ENCODE data around the gene TMPRSS4.

TMPRSS4 gene

GRCh38 chr11:118090545-118091162, 13.8 kb downstream of the TMPRSS4 start:
- peaks cover 0 to 3% of the 10 kb centered on the region in 2 donors for H3K27me3 ChIP-seq (ENCODE audit: control insufficient read depth in 1 of 2, insufficient read depth in 2 of 2, low read length in 2 of 2)
- peaks cover 33 to 37% of the 10 kb centered on the region in 2 donors for H3K4me1 ChIP-seq (ENCODE audit: control insufficient read depth in 1 of 2, insufficient read depth in 2 of 2, low read length in 2 of 2)
- H3K36me3 ChIP-seq (ENCODE audit: control insufficient read depth in 1 of 2, insufficient read depth in 2 of 2, low read length in 2 of 2), result peaks cover 12 to 30% of the 10 kb centered on the region in 2 donors
- H3K27ac ChIP-seq (ENCODE audit: low read depth, low read length), result no peak overlapping the region
- no peak overlapping the region for H3K9ac ChIP-seq (ENCODE audit: low read depth in 1 of 2, low read length in 2 of 2)
- H3K4me3 ChIP-seq (ENCODE audit: low read depth in 1 of 2, low read length in 2 of 2), result no peak overlapping the region
- H3K9me3 ChIP-seq (ENCODE audit: control insufficient read depth in 1 of 2, low read length in 2 of 2), result no peaks in the 10 kb centered on the region

DNA sequence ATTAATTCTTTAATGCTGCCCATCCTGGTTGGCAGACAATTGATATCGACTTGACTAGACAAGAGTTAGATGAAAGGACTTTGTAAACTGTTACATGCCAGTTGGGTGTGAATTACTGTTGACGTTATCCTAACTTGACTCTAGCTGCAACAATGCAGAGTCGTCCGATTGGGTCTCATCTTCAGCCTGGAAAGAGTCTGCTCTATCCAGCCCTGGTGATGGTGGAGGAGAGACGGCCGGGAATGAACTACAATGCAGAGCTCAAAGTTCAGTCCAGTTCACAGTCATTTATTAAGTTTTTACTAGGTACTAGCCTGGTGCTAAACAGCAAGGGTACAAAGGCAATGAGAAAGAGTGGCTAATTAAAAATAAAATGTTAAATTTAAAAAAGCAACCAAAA, 14.8 kb downstream of the TMPRSS4 start:
- H3K27me3 ChIP-seq (ENCODE audit: control insufficient read depth in 1 of 2, insufficient read depth in 2 of 2, low read length in 2 of 2), result peaks cover 0 to 3% of the 10 kb centered on the region in 2 donors
- H3K9ac ChIP-seq (ENCODE audit: low read depth in 1 of 2, low read length in 2 of 2), result no peak overlapping the region
- no peak overlapping the region for H3K27ac ChIP-seq (ENCODE audit: low read depth, low read length)
- H3K4me3 ChIP-seq (ENCODE audit: low read depth in 1 of 2, low read length in 2 of 2), result no peak overlapping the region
- no peaks in the 10 kb centered on the region for H3K9me3 ChIP-seq (ENCODE audit: control insufficient read depth in 1 of 2, low read length in 2 of 2)
- peaks cover 35 to 40% of the 10 kb centered on the region in 2 donors for H3K4me1 ChIP-seq (ENCODE audit: control insufficient read depth in 1 of 2, insufficient read depth in 2 of 2, low read length in 2 of 2)
- H3K36me3 ChIP-seq (ENCODE audit: control insufficient read depth in 1 of 2, insufficient read depth in 2 of 2, low read length in 2 of 2), result peaks cover 8 to 19% of the 10 kb centered on the region in 2 donors

DNA sequence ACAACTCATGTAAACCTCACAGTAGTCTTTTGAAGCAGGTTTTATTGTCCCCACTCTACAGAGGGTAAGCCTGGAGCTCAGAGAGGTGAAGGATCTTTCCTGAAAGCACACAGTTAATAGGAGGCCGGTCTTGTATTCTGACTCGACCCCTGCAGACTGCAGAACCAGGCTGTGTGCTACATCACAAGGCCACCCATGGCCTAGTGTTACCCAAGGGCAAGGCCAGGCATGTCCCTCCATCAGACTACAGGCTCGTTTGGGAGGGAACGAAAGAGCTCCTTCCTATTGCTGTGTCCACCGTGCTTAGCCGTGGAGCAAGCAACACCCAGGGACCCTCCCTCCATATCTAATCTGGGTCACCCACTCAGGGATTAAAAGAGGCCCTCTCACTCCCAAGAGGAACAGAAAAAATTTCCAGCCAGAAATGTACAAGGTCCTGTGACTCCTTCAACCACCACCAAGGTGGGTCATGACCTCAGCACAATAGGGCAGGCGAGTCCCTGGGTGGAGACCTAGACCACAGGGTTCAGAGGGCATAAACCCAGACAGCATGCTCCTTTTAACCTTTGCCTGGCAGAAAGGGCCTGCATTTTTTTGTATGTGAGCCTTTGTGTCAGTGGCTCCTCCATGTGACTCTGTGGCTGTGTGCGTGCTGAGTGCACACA, 16.2 kb downstream of the TMPRSS4 start:
- H3K27ac ChIP-seq (ENCODE audit: low read depth, low read length), result no peak overlapping the region
- H3K27me3 ChIP-seq (ENCODE audit: control insufficient read depth in 1 of 2, insufficient read depth in 2 of 2, low read length in 2 of 2), result no peaks in the 10 kb centered on the region
- peaks cover 35 to 38% of the 10 kb centered on the region in 2 donors for H3K4me1 ChIP-seq (ENCODE audit: control insufficient read depth in 1 of 2, insufficient read depth in 2 of 2, low read length in 2 of 2)
- no peaks in the 10 kb centered on the region for H3K9me3 ChIP-seq (ENCODE audit: control insufficient read depth in 1 of 2, low read length in 2 of 2)
- no peak overlapping the region for H3K9ac ChIP-seq (ENCODE audit: low read depth in 1 of 2, low read length in 2 of 2)
- H3K36me3 ChIP-seq (ENCODE audit: control insufficient read depth in 1 of 2, insufficient read depth in 2 of 2, low read length in 2 of 2), result peaks cover 5 to 10% of the 10 kb centered on the region in 2 donors
- H3K4me3 ChIP-seq (ENCODE audit: low read depth in 1 of 2, low read length in 2 of 2), result no peak overlapping the region

DNA sequence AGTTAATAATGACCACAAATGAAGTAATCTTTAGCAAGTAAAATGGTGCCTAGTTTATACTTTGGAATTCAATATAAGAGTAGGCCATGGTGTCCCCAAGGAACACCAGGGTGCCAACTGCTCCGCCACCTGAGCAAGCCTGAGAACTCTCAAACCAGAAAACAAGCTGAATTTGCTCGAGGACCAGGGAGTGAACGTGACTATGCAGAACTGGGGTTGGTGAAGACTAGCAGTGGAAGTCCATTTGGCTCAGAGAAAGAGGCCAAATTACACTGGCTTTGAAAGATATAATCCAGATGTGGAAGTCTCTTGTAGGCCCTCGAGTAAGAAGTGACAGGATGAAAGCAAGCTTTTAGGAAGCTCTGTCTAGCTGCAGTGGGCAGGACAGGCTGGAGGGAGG, 18.6 kb downstream of the TMPRSS4 start:
- Histone ChIP-seq H3K36me3 (ENCODE audit: control insufficient read depth in 1 of 2, insufficient read depth in 2 of 2, low read length in 2 of 2) (peaks cover 5 to 25% of the 10 kb centered on the region in 2 donors), H3K4me3 (ENCODE audit: low read depth in 1 of 2, low read length in 2 of 2) (no peak overlapping the region), H3K9me3 (ENCODE audit: control insufficient read depth in 1 of 2, low read length in 2 of 2) (no peaks in the 10 kb centered on the region), H3K27ac (ENCODE audit: low read depth, low read length) (no peak overlapping the region), H3K9ac (ENCODE audit: low read depth in 1 of 2, low read length in 2 of 2) (no peak overlapping the region), H3K27me3 (ENCODE audit: control insufficient read depth in 1 of 2, insufficient read depth in 2 of 2, low read length in 2 of 2) (no peaks in the 10 kb centered on the region), H3K4me1 (ENCODE audit: control insufficient read depth in 1 of 2, insufficient read depth in 2 of 2, low read length in 2 of 2) (peaks cover 33 to 38% of the 10 kb centered on the region in 2 donors)

DNA sequence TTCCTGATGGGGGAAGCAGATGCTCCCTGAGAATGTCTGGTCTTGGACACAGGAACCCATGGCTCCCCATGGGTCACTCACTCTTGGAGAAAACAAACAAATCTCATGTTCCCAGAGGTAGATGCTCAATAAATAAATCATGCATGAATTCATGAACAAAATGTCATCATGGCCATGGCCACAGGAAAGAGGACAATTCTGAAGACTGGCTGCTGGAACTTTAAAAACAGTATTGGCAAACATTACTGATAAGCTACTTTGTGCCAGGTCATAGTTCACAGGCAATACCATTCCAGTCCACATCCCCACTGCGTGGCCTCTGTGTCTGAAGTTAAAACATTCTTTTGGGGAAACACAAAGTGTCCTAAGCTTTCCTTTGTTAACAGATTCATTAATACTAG, 19.1 kb downstream of the TMPRSS4 start:
- Histone ChIP-seq H3K4me3 (ENCODE audit: low read depth in 1 of 2, low read length in 2 of 2) (no peak overlapping the region), H3K9me3 (ENCODE audit: control insufficient read depth in 1 of 2, low read length in 2 of 2) (no peaks in the 10 kb centered on the region), H3K4me1 (ENCODE audit: control insufficient read depth in 1 of 2, insufficient read depth in 2 of 2, low read length in 2 of 2) (peaks cover 28 to 34% of the 10 kb centered on the region in 2 donors), H3K27ac (ENCODE audit: low read depth, low read length) (no peak overlapping the region), H3K36me3 (ENCODE audit: control insufficient read depth in 1 of 2, insufficient read depth in 2 of 2, low read length in 2 of 2) (peaks cover 6 to 30% of the 10 kb centered on the region in 2 donors), H3K27me3 (ENCODE audit: control insufficient read depth in 1 of 2, insufficient read depth in 2 of 2, low read length in 2 of 2) (no peaks in the 10 kb centered on the region), H3K9ac (ENCODE audit: low read depth in 1 of 2, low read length in 2 of 2) (no peak overlapping the region)

DNA sequence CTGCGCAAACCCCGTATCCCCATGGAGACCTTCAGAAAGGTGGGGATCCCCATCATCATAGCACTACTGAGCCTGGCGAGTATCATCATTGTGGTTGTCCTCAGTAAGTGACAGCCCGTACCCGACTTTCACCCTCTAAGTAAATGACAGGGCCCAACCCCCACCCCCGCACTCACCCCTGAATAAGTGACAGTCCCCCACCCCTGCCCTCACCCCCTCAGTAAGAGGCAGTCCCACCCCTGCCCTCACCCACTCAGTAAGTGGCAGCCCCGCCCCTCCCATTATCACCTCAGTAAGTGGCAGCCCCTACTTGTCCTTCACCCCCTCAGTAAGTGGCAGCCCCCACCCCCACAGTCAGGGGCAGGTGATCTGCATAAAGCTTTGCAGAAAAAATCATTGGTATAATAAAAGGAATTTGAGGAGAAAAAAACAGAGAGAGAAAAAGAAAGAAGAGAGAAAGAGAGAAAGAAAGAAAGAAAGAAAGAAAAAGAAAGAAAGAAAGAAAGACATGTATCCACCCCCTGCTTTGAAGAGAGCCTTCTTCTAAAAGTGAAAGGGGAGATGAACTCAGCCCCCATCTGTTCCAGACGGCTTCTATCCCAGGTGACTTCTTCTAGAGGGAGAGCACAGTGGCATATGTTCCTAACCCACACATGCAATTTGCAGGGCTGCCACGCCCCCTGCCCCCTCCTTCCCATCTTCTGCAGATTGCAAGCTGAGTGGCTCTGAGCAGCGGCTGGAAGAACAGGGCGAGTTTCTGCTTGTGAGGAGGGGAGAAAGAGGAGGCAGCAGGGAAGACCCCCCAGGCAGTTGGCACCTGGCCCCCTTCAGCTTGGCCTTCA, 22.3 kb downstream of the TMPRSS4 start:
- peaks cover 4 to 11% of the 10 kb centered on the region in 2 donors for H3K4me1 ChIP-seq (ENCODE audit: control insufficient read depth in 1 of 2, insufficient read depth in 2 of 2, low read length in 2 of 2)
- no peaks in the 10 kb centered on the region for H3K9me3 ChIP-seq (ENCODE audit: control insufficient read depth in 1 of 2, low read length in 2 of 2)
- no peak overlapping the region for H3K9ac ChIP-seq (ENCODE audit: low read depth in 1 of 2, low read length in 2 of 2)
- H3K27ac ChIP-seq (ENCODE audit: low read depth, low read length), result no peak overlapping the region
- H3K36me3 ChIP-seq (ENCODE audit: control insufficient read depth in 1 of 2, insufficient read depth in 2 of 2, low read length in 2 of 2), result peaks cover 5 to 48% of the 10 kb centered on the region in 2 donors
- H3K4me3 ChIP-seq (ENCODE audit: low read depth in 1 of 2, low read length in 2 of 2), result no peak overlapping the region
- no peaks in the 10 kb centered on the region for H3K27me3 ChIP-seq (ENCODE audit: control insufficient read depth in 1 of 2, insufficient read depth in 2 of 2, low read length in 2 of 2)

- H3K4me3 ChIP-seq (ENCODE audit: low read depth in 1 of 2, low read length in 2 of 2), result no peak overlapping the region
- no peaks in the 10 kb centered on the region for H3K9me3 ChIP-seq (ENCODE audit: control insufficient read depth in 1 of 2, low read length in 2 of 2)
- no peak overlapping the region for H3K9ac ChIP-seq (ENCODE audit: low read depth in 1 of 2, low read length in 2 of 2)
- peaks cover 4 to 11% of the 10 kb centered on the region in 2 donors for H3K4me1 ChIP-seq (ENCODE audit: control insufficient read depth in 1 of 2, insufficient read depth in 2 of 2, low read length in 2 of 2)
- H3K36me3 ChIP-seq (ENCODE audit: control insufficient read depth in 1 of 2, insufficient read depth in 2 of 2, low read length in 2 of 2), result peaks cover 5 to 50% of the 10 kb centered on the region in 2 donors
- no peak overlapping the region for H3K27ac ChIP-seq (ENCODE audit: low read depth, low read length)
- no peaks in the 10 kb centered on the region for H3K27me3 ChIP-seq (ENCODE audit: control insufficient read depth in 1 of 2, insufficient read depth in 2 of 2, low read length in 2 of 2)
Measured at GRCh38 chr11:118099838-118100556, 23.1 kb downstream of the TMPRSS4 start.

- Histone ChIP-seq H3K27ac (ENCODE audit: low read depth, low read length) (no peak overlapping the region), H3K36me3 (ENCODE audit: control insufficient read depth in 1 of 2, insufficient read depth in 2 of 2, low read length in 2 of 2) (peaks cover 5 to 52% of the 10 kb centered on the region in 2 donors), H3K9me3 (ENCODE audit: control insufficient read depth in 1 of 2, low read length in 2 of 2) (no peaks in the 10 kb centered on the region), H3K4me3 (ENCODE audit: low read depth in 1 of 2, low read length in 2 of 2) (no peak overlapping the region), H3K27me3 (ENCODE audit: control insufficient read depth in 1 of 2, insufficient read depth in 2 of 2, low read length in 2 of 2) (no peaks in the 10 kb centered on the region), H3K9ac (ENCODE audit: low read depth in 1 of 2, low read length in 2 of 2) (no peak overlapping the region), H3K4me1 (ENCODE audit: control insufficient read depth in 1 of 2, insufficient read depth in 2 of 2, low read length in 2 of 2) (peaks cover under 1 to 5% of the 10 kb centered on the region in 2 donors)
Measured at GRCh38 chr11:118100691-118101232, 23.9 kb downstream of the TMPRSS4 start.

- Histone ChIP-seq H3K4me3 (ENCODE audit: low read depth in 1 of 2, low read length in 2 of 2) (no peak overlapping the region), H3K9ac (ENCODE audit: low read depth in 1 of 2, low read length in 2 of 2) (no peak overlapping the region), H3K36me3 (ENCODE audit: control insufficient read depth in 1 of 2, insufficient read depth in 2 of 2, low read length in 2 of 2) (peaks cover 12 to 69% of the 10 kb centered on the region in 2 donors), H3K9me3 (ENCODE audit: control insufficient read depth in 1 of 2, low read length in 2 of 2) (no peaks in the 10 kb centered on the region), H3K27me3 (ENCODE audit: control insufficient read depth in 1 of 2, insufficient read depth in 2 of 2, low read length in 2 of 2) (no peaks in the 10 kb centered on the region), H3K27ac (ENCODE audit: low read depth, low read length) (no peak overlapping the region), H3K4me1 (ENCODE audit: control insufficient read depth in 1 of 2, insufficient read depth in 2 of 2, low read length in 2 of 2) (no peaks in the 10 kb centered on the region)
Measured at GRCh38 chr11:118102721-118103261, 25.9 kb downstream of the TMPRSS4 start.
